Upper lobe of left lung (tissue), 6 donors: Measurements from ENCODE around the gene ZBTB3. TPM values are rescaled to one million over a fixed set of nuclear protein-coding genes. Genes with fewer than 3 reads are reported as not detected.
"Not testable (repeated sequence)": the region's sequence is repeated elsewhere in the genome, so short reads cannot be mapped to it uniquely, and the experiment has no call there.

Experiments used
- ATAC-seq, 2 donors: fragments of 200-7000 bp; cut with Tn5 transposase; one replicate each; pipeline ENCODE4 v1.9.1; 2022; ENCODE audit warnings: mild to moderate bottlenecking in 2 of 2, moderate library complexity in 2 of 2; ENCODE audit not compliant: low FRiP score in 2 of 2
- DNase-seq, 2 donors: peaks; one replicate each; pipeline ENCODE4 v3.0.0-alpha.2; 2019 to 2020
- H3K27ac ChIP-seq, 4 donors: fragments of 200-600 bp; sonication (generic); one replicate each; pipeline ENCODE4 v1.5.1; 2016 to 2019
- H3K27me3 ChIP-seq, 4 donors: fragments of 200-600 bp; sonication (generic); one replicate each; pipeline ENCODE4 v1.5.1; 2017 to 2019
- H3K36me3 ChIP-seq, 4 donors: fragments of 200-600 bp; sonication (generic); one replicate each; pipeline ENCODE4 v1.5.1; 2016 to 2019
- H3K4me1 ChIP-seq, 4 donors: fragments of 200-600 bp; sonication (generic); one replicate each; pipeline ENCODE4 v1.5.1; 2018 to 2019
- H3K4me3 ChIP-seq, 4 donors: fragments of 200-600 bp; sonication (generic); one replicate each; pipeline ENCODE4 v1.5.1; 2017 to 2019; ENCODE audit warnings: mild to moderate bottlenecking in 2 of 4, moderate library complexity in 1 of 4
- H3K9me3 ChIP-seq, 4 donors: fragments of 200-600 bp; sonication (generic); one replicate each; pipeline ENCODE4 v1.5.1; 2018 to 2019
- CTCF ChIP-seq, 6 experiments: fragments of 450-650 bp in 4 of 6; fragments of 200-600 bp in 2 of 6; sonication (generic) in 2 of 6; IDR thresholded peaks; one replicate each; pipeline ENCODE4 v1.5.1; 2016 to 2019; ENCODE audit warnings: antibody characterized with exemption in 6 of 6
- EP300 ChIP-seq, 4 donors: sonication (generic); formaldehyde crosslinking; IDR thresholded peaks; one replicate each; pipeline ENCODE4 v1.5.1; 2017; ENCODE audit warnings: antibody characterized with exemption in 4 of 4, control low read depth in 2 of 4
- POLR2A ChIP-seq, 4 donors: fragments of 450-650 bp; IDR thresholded peaks; one replicate each; pipeline ENCODE4 v1.5.1; 2016 to 2017; ENCODE audit warnings: antibody characterized with exemption in 4 of 4, mild to moderate bottlenecking in 2 of 4
- POLR2AphosphoS5 ChIP-seq, 2 donors: sonication (generic); formaldehyde crosslinking; IDR thresholded peaks; one replicate each; pipeline ENCODE4 v1.5.1; 2017; ENCODE audit warnings: antibody characterized with exemption in 2 of 2
- WGBS, 2 donors: methylation state at CpG; one replicate each; pipeline ENCODE4 v1.1.5; 2017 to 2018; 5-methylcytosine and 5-hydroxymethylcytosine counted together
- total RNA-seq, 6 donors: library from RNA; depleted of rRNA in 4 of 6; stranded (reverse); fragments of >200 nt in 4 of 6; gene quantifications; one replicate each; pipeline versions ENCODE4 v1.1.0 to v1.2.1, GENCODE V29; 2016 to 2021
- donor health status: DM: no; HTN: no; CAD: no; lungs with moderate emphysema.
- donor health status: DM: no; HTN: yes; CAD: no; lungs with severe emphysema.

Gene ZBTB3
- total RNA-seq, 6 donors from 2014 or later: 7.3 to 15.3 (median 11.7) TPM

- H3K4me1 ChIP-seq: peaks cover 16 to 30% (median 22%) of the 10 kb centered on the region in 4 donors
Observed at GRCh38 chr11:62752994-62753735, 795 bp downstream of the ZBTB3 start.

GRCh38 chr11:62752177-62752785 is 1.7 kb downstream of the ZBTB3 start:
- WGBS, 2 donors: 95 to 100% methylated on average over 11 to 14 of the region's 14 CpGs
- H3K4me1 ChIP-seq: peaks cover 16 to 30% (median 22%) of the 10 kb centered on the region in 4 donors
- peak overlapping the region in 3 of 4 donors; percentile 87 to 91 (median 91) for H3K27ac ChIP-seq
- no peak for ATAC-seq
- H3K27me3 ChIP-seq: no peaks in the 10 kb centered on the region
- no peak overlapping the region for H3K4me3 ChIP-seq
- peaks cover 0 to 17% (median 4%) of the 10 kb centered on the region in 4 donors for H3K36me3 ChIP-seq
- H3K9me3 ChIP-seq: no peaks in the 10 kb centered on the region
- no peak for TF ChIP-seq EP300 (IDR thresholded peaks at IDR 0.05)
- no peak for TF ChIP-seq CTCF (IDR thresholded peaks at IDR 0.05)
- no peak for DNase-seq

More at GRCh38 chr11:62752994-62753735, 795 bp downstream of the ZBTB3 start:
- peaks cover 0 to 17% (median 4%) of the 10 kb centered on the region in 4 donors for H3K36me3 ChIP-seq
- peak overlapping the region; percentile 85 to 91 (median 89) for H3K27ac ChIP-seq
- peak overlapping the region; percentile 18 to 68 (median 58) for H3K4me3 ChIP-seq
- 74 to 88% methylated on average over 9 to 15 of the region's 15 CpGs for WGBS, 2 donors
- no peaks in the 10 kb centered on the region for H3K9me3 ChIP-seq
- H3K27me3 ChIP-seq: no peaks in the 10 kb centered on the region
- DNase-seq: no peak
- TF ChIP-seq POLR2AphosphoS5 (IDR thresholded peaks at IDR 0.05): no peak
- no peak for TF ChIP-seq POLR2A (IDR thresholded peaks at IDR 0.05)
- no peak for TF ChIP-seq CTCF (IDR thresholded peaks at IDR 0.05)
- TF ChIP-seq EP300 (IDR thresholded peaks at IDR 0.05): no peak
- no peak for ATAC-seq

- not testable (repeated sequence) for H3K27me3 ChIP-seq, H3K4me3 ChIP-seq, DNase-seq, H3K27ac ChIP-seq, ATAC-seq, H3K9me3 ChIP-seq
- 95% methylated on average over 5 of the region's 5 CpGs for WGBS, 2 donors
- H3K4me1 ChIP-seq: peaks cover 16 to 29% (median 22%) of the 10 kb centered on the region in 4 donors
- H3K36me3 ChIP-seq: peaks cover 0 to 17% (median 4%) of the 10 kb centered on the region in 4 donors
Observed at GRCh38 chr11:62749931-62750330, 4.0 kb downstream of the ZBTB3 start.

GRCh38 chr11:62747475-62748160 is 6.3 kb downstream of the ZBTB3 start:
- TF ChIP-seq POLR2AphosphoS5 (IDR thresholded peaks at IDR 0.05) (no peak), CTCF (IDR thresholded peaks at IDR 0.05) (no peak)
- Histone ChIP-seq H3K4me1 (peaks cover 5 to 13% (median 8%) of the 10 kb centered on the region in 4 donors), H3K27me3 (no peaks in the 10 kb centered on the region), H3K9me3 (no peaks in the 10 kb centered on the region), H3K4me3 (no peak overlapping the region), H3K27ac (no peak overlapping the region), H3K36me3 (peaks cover 0 to 15% (median 3%) of the 10 kb centered on the region in 4 donors)
- WGBS, 2 donors: 80 to 90% methylated on average over 9 of the region's 9 CpGs
- ATAC-seq (no peak), DNase-seq (no peak)

- no peak overlapping the region for H3K4me3 ChIP-seq
- H3K36me3 ChIP-seq: peaks cover 23 to 92% (median 69%) of the 10 kb centered on the region in 4 donors
- ATAC-seq (no peak), DNase-seq (no peak)
- TF ChIP-seq POLR2AphosphoS5 (IDR thresholded peaks at IDR 0.05) (no peak), POLR2A (IDR thresholded peaks at IDR 0.05) (no peak), CTCF (IDR thresholded peaks at IDR 0.05) (no peak), EP300 (IDR thresholded peaks at IDR 0.05) (no peak)
- no peaks in the 10 kb centered on the region for H3K27me3 ChIP-seq
- no peak overlapping the region for H3K27ac ChIP-seq
- H3K4me1 ChIP-seq: peaks cover 0 to 3% (median 0%) of the 10 kb centered on the region in 4 donors
- H3K9me3 ChIP-seq: no peaks in the 10 kb centered on the region
Observed at GRCh38 chr11:62737196-62737595, 16.8 kb downstream of the ZBTB3 start.
